Kidney (tissue), 14 donors: ENCODE results near the gene ST3GAL5. TPM values are rescaled to one million over a fixed set of nuclear protein-coding genes. Genes with fewer than 3 reads are reported as not detected.

Source experiments
- DNase-seq, 5 donors: peaks; one replicate each; pipeline ENCODE4 v3.0.0-alpha.2; 2013 to 2020
- FAIRE-seq: peaks from 2 replicates; lab custom pipeline; 2012; peaks lifted over from hg19 to GRCh38; lab: Jason Lieb, UNC
- H3K27ac ChIP-seq, 2 donors: one replicate each; pipeline ENCODE4 v1.7.0; 2013; ENCODE audit warnings: low read depth in 2 of 2, low read length in 2 of 2, inconsistent platforms in 1 of 2
- H3K27me3 ChIP-seq: one replicate; pipeline ENCODE4 v1.7.1; 2013; ENCODE audit warnings: low read length, inconsistent platforms; ENCODE audit not compliant: control insufficient read depth, insufficient read depth
- H3K36me3 ChIP-seq, 3 donors: one replicate each; pipeline versions ENCODE4 v1.7.0 to v1.7.1; 2013; ENCODE audit warnings: low read length in 3 of 3, control low read depth in 1 of 3, inconsistent platforms in 1 of 3; ENCODE audit not compliant: insufficient read depth in 3 of 3, control insufficient read depth in 2 of 3
- H3K4me1 ChIP-seq, 3 donors: one replicate each; pipeline versions ENCODE4 v1.7.0 to v1.7.1; 2013; ENCODE audit warnings: low read length in 3 of 3, inconsistent platforms in 1 of 3, low read depth in 1 of 3; ENCODE audit not compliant: control insufficient read depth in 2 of 3, insufficient read depth in 2 of 3
- H3K4me3 ChIP-seq, 3 donors: one replicate each; pipeline versions ENCODE4 v1.7.0 to v1.8.1; 2013; ENCODE audit warnings: low read length in 3 of 3, control low read depth in 1 of 3, inconsistent platforms in 1 of 3
- H3K9ac ChIP-seq, 3 donors: one replicate each; pipeline versions ENCODE4 v1.7.0 to v1.7.1; 2013; ENCODE audit warnings: low read length in 3 of 3, control low read depth in 1 of 3, inconsistent platforms in 1 of 3
- H3K9me3 ChIP-seq, 3 donors: one replicate each; pipeline versions ENCODE4 v1.7.0 to v1.7.1; 2013; ENCODE audit warnings: low read length in 3 of 3, control low read depth in 1 of 3, inconsistent platforms in 1 of 3; ENCODE audit not compliant: control insufficient read depth in 2 of 3, insufficient read depth in 1 of 3
- intact Hi-C: fragments of 100-400 bp; cut with DNase I; formaldehyde crosslinking; loops from one replicate; pipeline ENCODE4 v1.11.1; 2022
- polyA plus RNA-seq: library from polyadenylated mRNA; stranded (reverse); fragments of 350-450 nt; fragmentation: Illumina TruSeq; extraction: RNeasy Lipid Tissue Mini Kit (QIAGEN cat#74804); gene quantifications from one replicate; pipeline ENCODE4 v1.2.3, GENCODE V29; 2014; ENCODE audit warnings: low read depth, low replicate concordance; ENCODE audit not compliant: insufficient read depth
- total RNA-seq: library from RNA; stranded (reverse); fragmentation: NEBNext Ultra II Directional; extraction: Animal tissue kit (Norgen Biotek cat#: 25700); gene quantifications from one replicate; pipeline ENCODE4 v1.2.1, GENCODE V29; 2021
- TF ChIP-seq, protein P1 (sequence below): IDR thresholded peaks from 3 replicates; pipeline ENCODE4 v1.5.1; 2012; ENCODE audit warnings: mild to moderate bottlenecking, moderate library complexity, borderline replicate concordance; ENCODE audit not compliant: insufficient read depth; ENCODE audit errors: extremely low read depth
- donor health status: control.
- donor health status: control.
- donor health status: control.
- donor health status: control.
- donor health status: control.
- donor health status: DM: yes; HTN: yes; CAD: no.
- donor health status: Normal renal cell carcinoma (clear cell type).

ST3GAL5 gene
- total and polyA plus RNA-seq, 2 donors from 2014 or later = 7.0 to 14.6 TPM

DNA sequence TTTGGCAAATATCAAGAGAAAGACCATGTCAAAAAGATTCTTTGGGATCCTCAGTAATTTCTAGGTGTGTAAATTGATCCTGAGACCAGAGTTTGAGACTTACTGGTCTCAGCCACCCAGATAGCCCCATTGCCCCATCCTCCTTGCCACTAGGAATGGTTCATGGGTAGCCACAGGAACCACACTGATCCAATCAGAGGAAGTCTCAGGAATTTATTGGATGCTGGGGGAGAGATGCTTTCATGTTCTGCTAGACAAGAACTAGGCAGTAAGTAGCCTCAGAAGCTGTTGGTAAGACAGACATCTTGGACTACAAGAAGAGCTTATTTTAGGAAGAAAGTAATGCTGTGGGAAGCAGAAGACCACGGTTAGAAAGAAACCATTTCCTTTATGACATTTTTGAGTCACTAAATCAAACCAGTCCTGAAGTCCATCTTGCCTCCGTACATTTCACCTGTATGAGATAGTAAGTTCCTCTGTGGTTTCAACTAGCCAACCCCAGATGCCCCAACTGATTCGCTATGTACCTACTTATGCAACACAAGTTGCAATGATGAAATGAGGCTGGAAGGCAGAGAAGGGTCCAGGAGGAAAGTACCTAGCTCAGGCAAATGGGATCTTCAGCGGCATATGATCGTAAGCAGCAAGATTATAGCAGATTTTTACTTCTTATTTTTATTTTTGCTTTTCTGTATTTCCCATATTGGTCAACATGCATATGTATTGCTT, 3.6 kb upstream of the ST3GAL5 start:
- Histone ChIP-seq H3K27ac (no peak overlapping the region), H3K4me1 (peaks cover 2 to 18% (median 8%) of the 10 kb centered on the region in 3 donors)

DNA sequence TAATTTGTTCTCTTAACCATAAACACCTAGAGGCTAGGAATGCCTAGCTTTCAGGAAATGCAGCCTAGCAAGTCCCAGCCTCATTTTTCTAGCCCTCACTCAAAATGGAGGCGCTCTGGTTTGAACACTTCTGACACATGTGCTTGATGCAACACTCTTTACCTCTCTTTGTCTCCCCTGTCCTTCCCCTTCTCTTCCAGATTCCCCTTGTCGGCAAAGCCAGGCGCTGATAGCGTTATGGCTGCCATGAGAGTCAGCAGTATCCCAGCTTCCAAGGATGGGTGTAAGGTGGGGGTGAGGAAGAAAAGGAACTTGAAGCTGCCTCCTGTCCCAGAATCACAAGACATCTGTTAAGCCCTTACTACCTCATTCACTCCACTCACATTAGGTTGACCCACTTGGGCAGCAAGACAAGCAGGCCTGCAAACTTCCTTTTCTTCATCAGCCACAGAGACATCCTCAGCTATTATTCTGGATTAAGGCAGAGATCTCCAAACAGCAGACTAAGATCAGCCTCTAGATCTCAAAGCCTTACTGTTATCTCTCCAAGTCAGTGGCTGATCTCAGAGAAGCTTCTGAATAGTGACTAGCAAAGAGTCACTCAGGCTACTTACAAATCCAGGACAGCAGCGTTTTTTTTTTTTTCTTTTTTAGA, 1.9 kb upstream of the ST3GAL5 start:
- intact Hi-C loops = no loop called here
- no peak for FAIRE-seq
- Histone ChIP-seq H3K4me3 (no peak overlapping the region), H3K36me3 (no peaks in the 10 kb centered on the region), H3K27ac (no peak overlapping the region), H3K9me3 (no peaks in the 10 kb centered on the region), H3K4me1 (peaks cover 4 to 20% (median 8%) of the 10 kb centered on the region in 3 donors), H3K27me3 (no peaks in the 10 kb centered on the region), H3K9ac (peak overlapping the region in 1 of 3 donors; percentile 20)
- no peak for DNase-seq
- TF ChIP-seq, protein P1, sequence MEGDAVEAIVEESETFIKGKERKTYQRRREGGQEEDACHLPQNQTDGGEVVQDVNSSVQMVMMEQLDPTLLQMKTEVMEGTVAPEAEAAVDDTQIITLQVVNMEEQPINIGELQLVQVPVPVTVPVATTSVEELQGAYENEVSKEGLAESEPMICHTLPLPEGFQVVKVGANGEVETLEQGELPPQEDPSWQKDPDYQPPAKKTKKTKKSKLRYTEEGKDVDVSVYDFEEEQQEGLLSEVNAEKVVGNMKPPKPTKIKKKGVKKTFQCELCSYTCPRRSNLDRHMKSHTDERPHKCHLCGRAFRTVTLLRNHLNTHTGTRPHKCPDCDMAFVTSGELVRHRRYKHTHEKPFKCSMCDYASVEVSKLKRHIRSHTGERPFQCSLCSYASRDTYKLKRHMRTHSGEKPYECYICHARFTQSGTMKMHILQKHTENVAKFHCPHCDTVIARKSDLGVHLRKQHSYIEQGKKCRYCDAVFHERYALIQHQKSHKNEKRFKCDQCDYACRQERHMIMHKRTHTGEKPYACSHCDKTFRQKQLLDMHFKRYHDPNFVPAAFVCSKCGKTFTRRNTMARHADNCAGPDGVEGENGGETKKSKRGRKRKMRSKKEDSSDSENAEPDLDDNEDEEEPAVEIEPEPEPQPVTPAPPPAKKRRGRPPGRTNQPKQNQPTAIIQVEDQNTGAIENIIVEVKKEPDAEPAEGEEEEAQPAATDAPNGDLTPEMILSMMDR = no peak

More for the DNA sequence above, 3.6 kb upstream of the ST3GAL5 start:
- H3K9ac ChIP-seq = no peak overlapping the region
- no peak for DNase-seq
- TF ChIP-seq, protein P1 = no peak
- H3K36me3 ChIP-seq = no peaks in the 10 kb centered on the region
- no peaks in the 10 kb centered on the region for H3K27me3 ChIP-seq
- H3K9me3 ChIP-seq = no peaks in the 10 kb centered on the region
- H3K4me3 ChIP-seq = no peak overlapping the region
- no peak for FAIRE-seq
- intact Hi-C loops = no loop called here

DNA sequence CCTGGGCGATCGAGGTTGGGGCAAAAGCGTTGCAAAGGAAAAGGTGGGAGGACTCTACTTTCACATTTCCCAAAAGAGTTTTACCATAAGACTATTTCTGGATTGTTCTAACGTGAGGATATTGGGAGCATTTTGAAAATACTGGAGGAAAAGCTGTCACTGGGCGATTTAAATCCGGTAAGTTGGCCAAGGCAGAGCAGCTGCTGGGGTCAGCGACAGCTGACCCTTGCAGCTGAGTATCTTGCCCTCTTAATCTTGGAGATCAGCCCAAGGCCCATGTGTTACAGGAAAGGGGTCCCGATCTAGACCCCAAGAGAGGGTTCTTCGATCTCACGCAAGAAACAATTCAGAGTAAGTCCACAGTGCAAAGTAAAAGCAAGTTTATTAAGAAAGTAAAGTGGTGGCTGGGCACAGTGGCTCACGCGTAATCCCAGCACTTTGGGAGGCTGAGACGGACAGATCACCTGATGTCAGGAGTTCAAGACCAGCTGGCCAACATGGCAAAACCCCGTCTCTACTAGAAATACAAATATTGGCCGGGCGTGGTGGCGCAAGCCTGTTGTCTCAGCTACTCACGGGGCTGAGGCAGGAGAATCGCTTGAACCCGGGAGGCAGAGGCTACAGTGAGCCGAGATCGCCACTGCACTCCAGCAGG, 964 bp upstream of the ST3GAL5 start:
- peak overlapping the region in 2 of 3 donors; percentile 79 to 87 for H3K9ac ChIP-seq
- no peaks in the 10 kb centered on the region for H3K27me3 ChIP-seq
- H3K4me1 ChIP-seq = peaks cover 4 to 20% (median 8%) of the 10 kb centered on the region in 3 donors
- TF ChIP-seq, protein P1 = no peak
- H3K9me3 ChIP-seq = no peaks in the 10 kb centered on the region
- intact Hi-C loops = no loop called here
- H3K27ac ChIP-seq = peak overlapping the region in 1 of 2 donors; percentile 62
- peak overlapping the region; percentile 62 to 95 (median 86) for H3K4me3 ChIP-seq
- DNase-seq (peak in 2 of 5 donors; percentile 28 to 65), FAIRE-seq (no peak)
- no peaks in the 10 kb centered on the region for H3K36me3 ChIP-seq
